Endodermal cell (in vitro differentiated cells): ENCODE results near the gene ACAP1. TPM values are rescaled to one million over a fixed set of nuclear protein-coding genes. Genes with fewer than 3 reads are reported as not detected.
"Not testable (repeated sequence)": the region's sequence is repeated elsewhere in the genome, so short reads cannot be mapped to it uniquely, and the experiment has no call there.

ENCODE experiments used
- DNase-seq: peaks from one replicate; pipeline ENCODE4 v3.0.0-alpha.2; 2017
- H3K27ac ChIP-seq: 2 replicates; pipeline ENCODE4 v1.5.1; 2013; ENCODE audit warnings: mild to moderate bottlenecking, low read depth, low read length, moderate library complexity
- H3K27me3 ChIP-seq: 2 replicates; pipeline ENCODE4 v1.6.1; 2013; ENCODE audit warnings: mild to moderate bottlenecking, low read length, moderate library complexity; ENCODE audit not compliant: insufficient read depth, control insufficient read depth, poor library complexity, severe bottlenecking
- H3K36me3 ChIP-seq: 2 replicates; pipeline ENCODE4 v1.7.0; 2013; ENCODE audit warnings: mild to moderate bottlenecking, low read length, moderate library complexity; ENCODE audit not compliant: control insufficient read depth, insufficient read depth
- H3K4me1 ChIP-seq: one replicate; pipeline ENCODE4 v1.7.0; 2013; ENCODE audit warnings: low read length; ENCODE audit not compliant: control insufficient read depth, insufficient read depth
- H3K4me3 ChIP-seq: 2 replicates; pipeline ENCODE4 v1.5.1; 2013; ENCODE audit warnings: mild to moderate bottlenecking, low read length, moderate library complexity
- H3K9ac ChIP-seq: 2 replicates; pipeline ENCODE4 v1.6.1; 2013; ENCODE audit warnings: mild to moderate bottlenecking, low read length, moderate library complexity; ENCODE audit not compliant: poor library complexity, severe bottlenecking; ENCODE audit errors: extremely low read depth
- H3K9me3 ChIP-seq: 2 replicates; pipeline ENCODE4 v1.6.1; 2013; ENCODE audit warnings: mild to moderate bottlenecking, low read length, moderate library complexity; ENCODE audit not compliant: control insufficient read depth
- H3K27ac Mint-ChIP-seq: 2 replicates; pipeline ENCODE4 v1.8.0; 2020; ENCODE audit warnings: mixed read lengths
- H3K27me3 Mint-ChIP-seq: 2 replicates; pipeline ENCODE4 v1.8.0; 2021; ENCODE audit warnings: mild to moderate bottlenecking, mixed read lengths; ENCODE audit not compliant: insufficient read depth
- H3K36me3 Mint-ChIP-seq: 2 replicates; pipeline ENCODE4 v1.8.0; 2020; ENCODE audit warnings: low read depth, mixed read lengths
- H3K4me1 Mint-ChIP-seq: 2 replicates; pipeline ENCODE4 v1.8.0; 2020; ENCODE audit warnings: mixed read lengths
- H3K4me3 Mint-ChIP-seq: 2 replicates; pipeline ENCODE4 v1.8.0; 2020; ENCODE audit warnings: mild to moderate bottlenecking, moderate library complexity, mixed read lengths
- H3K9me3 Mint-ChIP-seq: 2 replicates; pipeline ENCODE4 v1.8.0; 2020; ENCODE audit warnings: mild to moderate bottlenecking, mixed read lengths
- WGBS, 2 experiments: methylation state at CpG; one replicate each; pipeline versions ENCODE4 v1.1.5 to v1.1.7; 2013; ENCODE audit warnings: missing lambda C conversion rate in 2 of 2, mixed read lengths in 1 of 2; ENCODE audit not compliant: insufficient coverage in 1 of 2, insufficient read length in 1 of 2; 5-methylcytosine and 5-hydroxymethylcytosine counted together
- total RNA-seq, 2 donors: library from RNA; stranded (reverse); fragmentation: NEBNext Ultra II Directional in 1 of 2; extraction: Animal tissue kit (Norgen Biotek cat#: 25700) in 1 of 2; gene quantifications; 2 replicates in 1 of 2; 3 replicates in 1 of 2; pipeline ENCODE4 v1.2.1, GENCODE V29; 2021
- TF ChIP-seq, protein P1 (sequence below): fragments of 200-600 bp; sonication (generic); conservative IDR thresholded peaks from 2 replicates; pipeline ENCODE4 v1.5.0; 2021; ENCODE audit warnings: antibody characterized with exemption, mild to moderate bottlenecking

Gene ACAP1
- total RNA-seq, 2 donors from 2014 or later: 4.5 to 8.4 TPM

DNA sequence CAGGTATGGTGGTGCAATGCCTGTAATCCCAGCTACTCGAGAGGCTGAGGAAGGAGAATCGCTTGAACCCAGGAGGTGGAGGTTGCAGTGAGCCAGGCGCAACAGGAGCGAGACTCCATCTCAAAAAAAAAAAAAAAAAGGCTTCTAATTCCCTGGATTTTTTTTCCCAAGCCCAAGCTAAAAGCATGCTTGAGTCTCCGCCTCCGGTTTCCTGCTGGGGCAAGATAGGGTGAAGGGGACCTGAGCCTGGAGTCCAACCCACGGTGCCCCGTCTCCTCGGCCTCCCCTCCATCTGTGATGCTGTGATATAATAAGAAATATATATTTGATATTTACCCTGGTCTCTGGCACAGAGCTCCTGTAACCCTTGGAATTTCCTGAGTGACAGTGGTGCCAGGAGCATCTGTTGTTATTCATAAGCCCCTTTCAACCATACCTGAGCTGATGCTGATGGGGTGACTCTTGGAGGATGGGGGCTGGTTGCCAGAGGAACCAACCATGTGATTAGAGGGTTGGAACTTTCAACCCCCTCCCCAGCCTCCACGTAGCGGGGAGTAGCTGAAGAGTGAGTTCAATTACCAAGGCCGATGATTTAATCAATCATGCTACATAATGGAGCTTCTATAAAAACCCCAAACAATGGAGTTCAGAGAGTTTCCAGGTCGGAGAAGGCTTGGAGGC, 31.7 kb downstream of the ACAP1 start:
- H3K4me1 ChIP-seq: no peaks in the 10 kb centered on the region
- no peak overlapping the region for H3K4me3 ChIP-seq
- 86 to 96% methylated on average over 3 to 10 of the region's 13 CpGs for WGBS, 2 experiments
- Mint-ChIP-seq H3K36me3 (no peaks in the 10 kb centered on the region), H3K4me3 (no peak overlapping the region), H3K9me3 (no peaks in the 10 kb centered on the region), H3K27me3 (peaks cover 19% of the 10 kb centered on the region), H3K4me1 (no peaks in the 10 kb centered on the region), H3K27ac (no peak overlapping the region)
- DNase-seq: peak; percentile 63
- H3K27me3 ChIP-seq: no peaks in the 10 kb centered on the region
- no peaks in the 10 kb centered on the region for H3K9me3 ChIP-seq
- TF ChIP-seq, protein P1, sequence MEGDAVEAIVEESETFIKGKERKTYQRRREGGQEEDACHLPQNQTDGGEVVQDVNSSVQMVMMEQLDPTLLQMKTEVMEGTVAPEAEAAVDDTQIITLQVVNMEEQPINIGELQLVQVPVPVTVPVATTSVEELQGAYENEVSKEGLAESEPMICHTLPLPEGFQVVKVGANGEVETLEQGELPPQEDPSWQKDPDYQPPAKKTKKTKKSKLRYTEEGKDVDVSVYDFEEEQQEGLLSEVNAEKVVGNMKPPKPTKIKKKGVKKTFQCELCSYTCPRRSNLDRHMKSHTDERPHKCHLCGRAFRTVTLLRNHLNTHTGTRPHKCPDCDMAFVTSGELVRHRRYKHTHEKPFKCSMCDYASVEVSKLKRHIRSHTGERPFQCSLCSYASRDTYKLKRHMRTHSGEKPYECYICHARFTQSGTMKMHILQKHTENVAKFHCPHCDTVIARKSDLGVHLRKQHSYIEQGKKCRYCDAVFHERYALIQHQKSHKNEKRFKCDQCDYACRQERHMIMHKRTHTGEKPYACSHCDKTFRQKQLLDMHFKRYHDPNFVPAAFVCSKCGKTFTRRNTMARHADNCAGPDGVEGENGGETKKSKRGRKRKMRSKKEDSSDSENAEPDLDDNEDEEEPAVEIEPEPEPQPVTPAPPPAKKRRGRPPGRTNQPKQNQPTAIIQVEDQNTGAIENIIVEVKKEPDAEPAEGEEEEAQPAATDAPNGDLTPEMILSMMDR: no peak
- H3K36me3 ChIP-seq: no peaks in the 10 kb centered on the region
- H3K27ac ChIP-seq: no peak overlapping the region
- no peak overlapping the region for H3K9ac ChIP-seq

DNA sequence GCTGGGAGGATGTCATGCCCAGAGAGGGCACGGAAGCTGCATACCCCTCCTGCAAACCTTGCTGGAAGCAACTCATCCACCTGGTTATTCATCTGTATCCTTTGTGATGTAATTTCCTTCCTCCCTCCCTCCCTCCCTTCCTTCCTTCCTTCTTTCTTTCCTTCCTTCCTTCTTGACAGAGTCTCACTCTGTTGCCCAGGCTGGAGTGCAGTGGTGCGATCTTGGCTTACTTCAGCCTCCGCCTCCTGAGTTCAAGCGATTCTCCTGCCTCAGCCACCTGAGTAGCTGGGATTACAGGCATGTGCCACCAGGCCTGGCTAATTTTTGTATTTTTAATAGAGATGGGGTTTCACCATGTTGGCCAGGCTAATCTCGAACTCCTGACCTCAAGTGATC, 32.3 kb downstream of the ACAP1 start:
- H3K9ac ChIP-seq, H3K27ac ChIP-seq, H3K9me3 Mint-ChIP-seq, H3K36me3 ChIP-seq, H3K36me3 Mint-ChIP-seq, H3K4me3 Mint-ChIP-seq, DNase-seq, H3K4me1 ChIP-seq, H3K9me3 ChIP-seq, H3K27ac Mint-ChIP-seq, H3K4me3 ChIP-seq, H3K27me3 ChIP-seq, H3K4me1 Mint-ChIP-seq: not testable (repeated sequence)
- H3K27me3 Mint-ChIP-seq: peaks cover 18% of the 10 kb centered on the region
- WGBS, 2 experiments: 91 to 92% methylated on average over 5 of the region's 5 CpGs

DNA sequence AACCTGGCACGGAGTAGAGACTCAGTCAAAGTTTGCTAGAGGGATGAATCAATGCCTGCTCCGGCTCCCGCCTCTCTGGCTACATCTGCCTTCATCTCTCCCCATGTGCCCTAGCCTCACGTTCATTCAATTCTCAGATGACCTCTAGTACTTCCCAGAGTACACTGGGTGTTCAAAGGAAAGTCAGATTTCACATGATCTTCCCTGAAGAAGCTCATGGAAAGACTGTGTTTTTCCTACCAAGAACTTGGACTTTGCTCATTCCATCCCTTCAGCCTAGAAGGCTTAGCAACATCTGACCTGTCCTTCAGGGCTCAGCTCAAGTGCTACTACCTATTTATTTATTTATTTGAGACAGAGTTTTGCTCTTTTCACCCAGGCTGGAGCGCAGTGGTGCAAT, 33.5 kb downstream of the ACAP1 start:
- no peaks in the 10 kb centered on the region for H3K36me3 ChIP-seq
- no peaks in the 10 kb centered on the region for H3K36me3 Mint-ChIP-seq
- no peak overlapping the region for H3K9ac ChIP-seq
- 85 to 92% methylated on average over 5 of the region's 5 CpGs for WGBS, 2 experiments
- H3K27ac ChIP-seq: no peak overlapping the region
- no peaks in the 10 kb centered on the region for H3K27me3 ChIP-seq
- H3K4me1 ChIP-seq: no peaks in the 10 kb centered on the region
- no peaks in the 10 kb centered on the region for H3K9me3 ChIP-seq
- H3K4me3 ChIP-seq: no peak overlapping the region
- no peaks in the 10 kb centered on the region for H3K9me3 Mint-ChIP-seq
- TF ChIP-seq, protein P1: no peak
- H3K4me1 Mint-ChIP-seq: no peaks in the 10 kb centered on the region
- no peak overlapping the region for H3K27ac Mint-ChIP-seq
- no peak overlapping the region for H3K4me3 Mint-ChIP-seq
- H3K27me3 Mint-ChIP-seq: peaks cover 14% of the 10 kb centered on the region
- DNase-seq: no peak

DNA sequence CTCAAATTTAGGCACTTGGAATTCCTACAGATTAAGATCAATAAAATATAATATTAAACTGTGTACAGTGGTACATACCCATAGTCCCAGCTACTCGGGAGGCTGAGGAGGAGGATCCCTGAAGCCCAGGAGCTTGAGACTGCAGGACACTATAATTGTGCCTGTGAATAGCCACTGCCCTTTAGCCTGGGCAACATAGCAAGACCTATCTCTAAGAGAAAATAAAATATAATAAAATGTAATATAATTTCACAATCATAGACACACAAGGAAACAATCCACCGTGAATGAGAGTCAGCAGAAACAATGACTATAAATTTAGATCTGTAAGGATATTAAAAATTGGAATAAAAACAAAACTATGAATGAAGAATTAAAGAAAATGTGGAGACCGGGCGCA, 34.5 kb downstream of the ACAP1 start:
- TF ChIP-seq, protein P1: no peak
- Histone ChIP-seq H3K27me3 (no peaks in the 10 kb centered on the region), H3K4me3 (no peak overlapping the region), H3K36me3 (no peaks in the 10 kb centered on the region), H3K27ac (no peak overlapping the region), H3K4me1 (no peaks in the 10 kb centered on the region), H3K9ac (no peak overlapping the region), H3K9me3 (no peaks in the 10 kb centered on the region)
- no peak overlapping the region for H3K4me3 Mint-ChIP-seq
- H3K27me3 Mint-ChIP-seq: peaks cover 12% of the 10 kb centered on the region
- DNase-seq: no peak
- no peaks in the 10 kb centered on the region for H3K9me3 Mint-ChIP-seq
- no peak overlapping the region for H3K27ac Mint-ChIP-seq
- no peaks in the 10 kb centered on the region for H3K4me1 Mint-ChIP-seq
- H3K36me3 Mint-ChIP-seq: no peaks in the 10 kb centered on the region
- WGBS, 2 experiments: 75 to 98% methylated on average over 2 to 4 of the region's 4 CpGs
